C4-2B (cell line): Measurements from ENCODE around the gene KIAA1755.

Experiments
- CTCF ChIP-seq: fragments of 450-650 bp; conservative IDR thresholded peaks from 2 replicates; pipeline ENCODE4 v1.5.1; 2017; ENCODE audit warnings: mild to moderate bottlenecking
- ZFX ChIP-seq: fragments of 450-650 bp; IDR thresholded peaks from 2 replicates; pipeline ENCODE4 v1.6.1; 2017

GRCh38 chr20:38186788-38187221, 73.7 kb downstream of the KIAA1755 start:
- TF ChIP-seq CTCF (no peak), ZFX (no peak)
